Chondrocyte (in vitro differentiated cells): ENCODE data around the gene PAX3. TPM values are rescaled to one million over a fixed set of nuclear protein-coding genes. Genes with fewer than 3 reads are reported as not detected.

Experiments
- DNase-seq: peaks from one replicate; pipeline ENCODE4 v3.0.0; 2021; ENCODE audit warnings: mixed read lengths, low spot score
- H3K27ac Mint-ChIP-seq: one replicate; pipeline ENCODE4 v1.8.0; 2021; ENCODE audit warnings: mild to moderate bottlenecking, moderate library complexity, mixed read lengths; ENCODE audit not compliant: unreplicated experiment
- H3K27me3 Mint-ChIP-seq: 2 replicates; pipeline ENCODE4 v1.8.0; 2021; ENCODE audit warnings: low read depth, mixed read lengths
- H3K36me3 Mint-ChIP-seq: 2 replicates; pipeline ENCODE4 v1.8.0; 2021; ENCODE audit warnings: low read depth, mixed read lengths
- H3K4me1 Mint-ChIP-seq: 2 replicates; pipeline ENCODE4 v1.8.0; 2021; ENCODE audit warnings: low read depth, mild to moderate bottlenecking, mixed read lengths
- H3K4me3 Mint-ChIP-seq: one replicate; pipeline ENCODE4 v1.8.0; 2021; ENCODE audit warnings: mild to moderate bottlenecking, moderate library complexity, mixed read lengths; ENCODE audit not compliant: unreplicated experiment
- H3K9me3 Mint-ChIP-seq: 2 replicates; pipeline ENCODE4 v1.8.0; 2021; ENCODE audit warnings: low read depth, mixed read lengths
- total RNA-seq: library from RNA; stranded (reverse); gene quantifications from 3 replicates; pipeline ENCODE4 v1.2.1, GENCODE V29; 2021
- TF ChIP-seq, protein P1 (sequence below): fragments of 200-600 bp; sonication (generic); IDR thresholded peaks from 2 replicates; pipeline ENCODE4 v1.5.0; 2021; ENCODE audit warnings: antibody characterized with exemption, mild to moderate bottlenecking, moderate library complexity

PAX3 gene
- total RNA-seq, 1 donor from 2014 or later, result 4.7 TPM

GRCh38 chr2:222272446-222273015, 26.3 kb downstream of the PAX3 start:
- TF ChIP-seq, protein P1, sequence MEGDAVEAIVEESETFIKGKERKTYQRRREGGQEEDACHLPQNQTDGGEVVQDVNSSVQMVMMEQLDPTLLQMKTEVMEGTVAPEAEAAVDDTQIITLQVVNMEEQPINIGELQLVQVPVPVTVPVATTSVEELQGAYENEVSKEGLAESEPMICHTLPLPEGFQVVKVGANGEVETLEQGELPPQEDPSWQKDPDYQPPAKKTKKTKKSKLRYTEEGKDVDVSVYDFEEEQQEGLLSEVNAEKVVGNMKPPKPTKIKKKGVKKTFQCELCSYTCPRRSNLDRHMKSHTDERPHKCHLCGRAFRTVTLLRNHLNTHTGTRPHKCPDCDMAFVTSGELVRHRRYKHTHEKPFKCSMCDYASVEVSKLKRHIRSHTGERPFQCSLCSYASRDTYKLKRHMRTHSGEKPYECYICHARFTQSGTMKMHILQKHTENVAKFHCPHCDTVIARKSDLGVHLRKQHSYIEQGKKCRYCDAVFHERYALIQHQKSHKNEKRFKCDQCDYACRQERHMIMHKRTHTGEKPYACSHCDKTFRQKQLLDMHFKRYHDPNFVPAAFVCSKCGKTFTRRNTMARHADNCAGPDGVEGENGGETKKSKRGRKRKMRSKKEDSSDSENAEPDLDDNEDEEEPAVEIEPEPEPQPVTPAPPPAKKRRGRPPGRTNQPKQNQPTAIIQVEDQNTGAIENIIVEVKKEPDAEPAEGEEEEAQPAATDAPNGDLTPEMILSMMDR, result no peak
- no peak for DNase-seq
- H3K27me3 Mint-ChIP-seq, result peaks cover 20% of the 10 kb centered on the region
- H3K27ac Mint-ChIP-seq, result no peak overlapping the region
- no peak overlapping the region for H3K4me3 Mint-ChIP-seq
- no peaks in the 10 kb centered on the region for H3K9me3 Mint-ChIP-seq
- H3K4me1 Mint-ChIP-seq, result peaks cover 14% of the 10 kb centered on the region
- peaks cover 3% of the 10 kb centered on the region for H3K36me3 Mint-ChIP-seq

DNA sequence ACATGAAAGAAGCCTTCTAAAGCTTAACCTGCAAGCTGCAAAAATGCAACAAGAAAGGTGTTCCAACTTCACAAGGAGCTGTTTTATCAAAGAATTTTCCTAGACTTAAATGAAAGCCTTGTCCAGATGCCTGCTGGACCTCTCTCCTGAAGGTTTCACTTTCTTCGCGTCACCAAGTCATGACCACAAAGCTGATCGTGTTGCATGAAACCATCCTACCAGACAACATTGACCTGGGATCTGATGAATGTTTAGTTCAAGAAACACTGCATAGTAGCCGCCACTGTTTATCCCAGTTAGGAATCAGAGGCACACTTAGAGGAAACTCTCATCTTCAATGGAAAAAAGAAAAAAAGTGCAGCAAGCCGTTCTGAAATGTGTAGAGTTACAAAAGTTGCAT, 26.9 kb downstream of the PAX3 start:
- no peak overlapping the region for H3K4me3 Mint-ChIP-seq
- H3K4me1 Mint-ChIP-seq, result peaks cover 14% of the 10 kb centered on the region
- TF ChIP-seq, protein P1, result no peak
- H3K36me3 Mint-ChIP-seq, result peaks cover 3% of the 10 kb centered on the region
- no peaks in the 10 kb centered on the region for H3K9me3 Mint-ChIP-seq
- DNase-seq, result no peak
- peaks cover 19% of the 10 kb centered on the region for H3K27me3 Mint-ChIP-seq
- H3K27ac Mint-ChIP-seq, result no peak overlapping the region

GRCh38 chr2:222270396-222270795, 28.4 kb downstream of the PAX3 start:
- Mint-ChIP-seq H3K27me3 (peaks cover 12% of the 10 kb centered on the region), H3K36me3 (peaks cover 3% of the 10 kb centered on the region), H3K27ac (no peak overlapping the region), H3K4me1 (peaks cover 14% of the 10 kb centered on the region), H3K9me3 (no peaks in the 10 kb centered on the region), H3K4me3 (no peak overlapping the region)
- no peak for DNase-seq
- TF ChIP-seq, protein P1, result no peak

GRCh38 chr2:222269132-222269531, 29.7 kb downstream of the PAX3 start:
- Mint-ChIP-seq H3K4me3 (no peak overlapping the region), H3K36me3 (peaks cover 3% of the 10 kb centered on the region), H3K9me3 (peaks cover 5% of the 10 kb centered on the region), H3K4me1 (peaks cover 13% of the 10 kb centered on the region), H3K27ac (peak overlapping the region; percentile 20), H3K27me3 (peaks cover 12% of the 10 kb centered on the region)
- DNase-seq, result no peak
- TF ChIP-seq, protein P1, result no peak

- no peak for DNase-seq
- Mint-ChIP-seq H3K27me3 (peaks cover 12% of the 10 kb centered on the region), H3K4me1 (peaks cover 13% of the 10 kb centered on the region), H3K27ac (no peak overlapping the region), H3K9me3 (peaks cover 9% of the 10 kb centered on the region), H3K36me3 (peaks cover 4% of the 10 kb centered on the region), H3K4me3 (no peak overlapping the region)
- TF ChIP-seq, protein P1, result no peak
These were observed 30.3 kb downstream of the PAX3 start for GRCh38 chr2:222268311-222268990.
